ENCODE measurements around the gene ZBED1. TPM values are rescaled to one million over a fixed set of nuclear protein-coding genes. Genes with fewer than 3 reads are reported as not detected.
"Not testable (repeated sequence)": the region's sequence is repeated elsewhere in the genome, so short reads cannot be mapped to it uniquely, and the experiment has no call there.

The ZBED1 gene
- total and polyA plus RNA-seq, 4 donors: 15.9 to 49.0 (median 26.9) TPM

- TF ChIP-seq RXRA (IDR thresholded peaks at IDR 0.05) (no peak), ATF3 (IDR thresholded peaks at IDR 0.05) (no peak), EGR1 (IDR thresholded peaks at IDR 0.05; ENCODE audit: low read depth in 2 of 2) (no peak), ZBTB33 (IDR thresholded peaks at IDR 0.05) (no peak)
Measured at GRCh38 chrX:2463973-2464676, 36.7 kb downstream of the ZBED1 start (continued).

- H3K4me1 ChIP-seq (ENCODE audit: control insufficient read depth in 4 of 4, insufficient read depth in 4 of 4, low read length in 3 of 4): peaks cover 0 to 19% (median 8%) of the 10 kb centered on the region in 4 donors
- H3K9me3 ChIP-seq (ENCODE audit: control insufficient read depth in 4 of 4, low read length in 3 of 4); H3K27ac ChIP-seq (ENCODE audit: low read depth in 1 of 2, low read length in 2 of 2); H3K36me3 ChIP-seq (ENCODE audit: control insufficient read depth in 4 of 4, insufficient read depth in 3 of 4, low read depth in 1 of 4, low read length in 3 of 4); H3K4me3 ChIP-seq (ENCODE audit: low read depth in 1 of 3, low read length in 3 of 3); H3K27me3 ChIP-seq (ENCODE audit: control insufficient read depth in 4 of 4, insufficient read depth in 4 of 4, low read length in 3 of 4); H3K9ac ChIP-seq (ENCODE audit: low read depth in 1 of 2, low read length in 2 of 2); DNase-seq (ENCODE audit: low spot score): not testable (repeated sequence)
- WGBS: 88% methylated on average over 10 of the region's 10 CpGs
Measured at GRCh38 chrX:2463481-2463880, 37.3 kb downstream of the ZBED1 start.

GRCh38 chrX:2462780-2463179 is 38.0 kb downstream of the ZBED1 start:
- Histone ChIP-seq H3K27ac (ENCODE audit: low read depth in 1 of 2, low read length in 2 of 2) (no peak overlapping the region), H3K9me3 (ENCODE audit: control insufficient read depth in 4 of 4, low read length in 3 of 4) (no peaks in the 10 kb centered on the region), H3K36me3 (ENCODE audit: control insufficient read depth in 4 of 4, insufficient read depth in 3 of 4, low read depth in 1 of 4, low read length in 3 of 4) (no peaks in the 10 kb centered on the region), H3K27me3 (ENCODE audit: control insufficient read depth in 4 of 4, insufficient read depth in 4 of 4, low read length in 3 of 4) (no peaks in the 10 kb centered on the region), H3K9ac (ENCODE audit: low read depth in 1 of 2, low read length in 2 of 2) (no peak overlapping the region), H3K4me3 (ENCODE audit: low read depth in 1 of 3, low read length in 3 of 3) (no peak overlapping the region), H3K4me1 (ENCODE audit: control insufficient read depth in 4 of 4, insufficient read depth in 4 of 4, low read length in 3 of 4) (peaks cover 0 to 17% (median 8%) of the 10 kb centered on the region in 4 donors)
- no peak for DNase-seq (ENCODE audit: low spot score)
- 96% methylated on average over 3 of the region's 3 CpGs for WGBS
- no peak for TF ChIP-seq MAX (IDR thresholded peaks at IDR 0.05)
- no peak for TF ChIP-seq HNF4A (conservative IDR thresholded peaks at IDR 0.05)
- TF ChIP-seq TAF1 (conservative IDR thresholded peaks at IDR 0.05): no peak

GRCh38 chrX:2462074-2462473 is 38.7 kb downstream of the ZBED1 start:
- WGBS: 40% methylated on average over 5 of the region's 5 CpGs
- no peaks in the 10 kb centered on the region for H3K27me3 ChIP-seq (ENCODE audit: control insufficient read depth in 4 of 4, insufficient read depth in 4 of 4, low read length in 3 of 4)
- H3K4me3 ChIP-seq (ENCODE audit: low read depth in 1 of 3, low read length in 3 of 3): no peak overlapping the region
- TF ChIP-seq RXRA (IDR thresholded peaks at IDR 0.05): no peak
- no peak for TF ChIP-seq ZBTB33 (IDR thresholded peaks at IDR 0.05)
- TF ChIP-seq REST (IDR thresholded peaks at IDR 0.05): no peak
- no peak for TF ChIP-seq TAF1 (conservative IDR thresholded peaks at IDR 0.05)
- TF ChIP-seq RAD21 (IDR thresholded peaks at IDR 0.05): no peak
- no peak for TF ChIP-seq EGR1 (IDR thresholded peaks at IDR 0.05; ENCODE audit: low read depth in 2 of 2)
- no peak for TF ChIP-seq FOXA1 (IDR thresholded peaks at IDR 0.05)
- no peak for TF ChIP-seq CTCF (IDR thresholded peaks at IDR 0.05; ENCODE audit: low read depth, low read length, missing input control)
- no peak for TF ChIP-seq JUND (IDR thresholded peaks at IDR 0.05)
- no peak for TF ChIP-seq FOXA2 (IDR thresholded peaks at IDR 0.05)
- no peaks in the 10 kb centered on the region for H3K9me3 ChIP-seq (ENCODE audit: control insufficient read depth in 4 of 4, low read length in 3 of 4)
- DNase-seq (ENCODE audit: low spot score): no peak
- H3K36me3 ChIP-seq (ENCODE audit: control insufficient read depth in 4 of 4, insufficient read depth in 3 of 4, low read depth in 1 of 4, low read length in 3 of 4): no peaks in the 10 kb centered on the region
- H3K4me1 ChIP-seq (ENCODE audit: control insufficient read depth in 4 of 4, insufficient read depth in 4 of 4, low read length in 3 of 4): peaks cover 0 to 12% (median 5%) of the 10 kb centered on the region in 4 donors
- H3K9ac ChIP-seq (ENCODE audit: low read depth in 1 of 2, low read length in 2 of 2): no peak overlapping the region
- peak overlapping the region; percentile 57 to 64 for H3K27ac ChIP-seq (ENCODE audit: low read depth in 1 of 2, low read length in 2 of 2)
